Skin of body (tissue), 2 donors: Measurements from ENCODE around the gene CAPRIN2. TPM values are rescaled to one million over a fixed set of nuclear protein-coding genes. Genes with fewer than 3 reads are reported as not detected.

Experiments used
- DNase-seq: peaks from one replicate; lab custom pipeline; 2025; lab: John Stamatoyannopoulos, UW
- total RNA-seq: library from RNA; depleted of rRNA; stranded (reverse); fragments of >200 nt; gene quantifications from one replicate; pipeline ENCODE4 v1.2.3, GENCODE V29; 2014

Gene CAPRIN2
- total RNA-seq, 1 donor from 2014 or later = 22.1 TPM

GRCh38 chr12:30761730-30762129, 7.0 kb upstream of the CAPRIN2 start:
- DNase-seq = no peak

GRCh38 chr12:30757316-30757715, 2.6 kb upstream of the CAPRIN2 start:
- DNase-seq = no peak

- no peak for DNase-seq
These were observed 1.3 kb upstream of the CAPRIN2 start for GRCh38 chr12:30756074-30756473.

- DNase-seq = peak; percentile 29
These were observed 628 bp upstream of the CAPRIN2 start for GRCh38 chr12:30755395-30755762.

GRCh38 chr12:30754383-30754749, 385 bp downstream of the CAPRIN2 start:
- no peak for DNase-seq

GRCh38 chr12:30753751-30754382, 884 bp downstream of the CAPRIN2 start:
- DNase-seq = peak; percentile 1

GRCh38 chr12:30753233-30753632, 1.5 kb downstream of the CAPRIN2 start:
- no peak for DNase-seq

GRCh38 chr12:30752255-30752654, 2.5 kb downstream of the CAPRIN2 start:
- DNase-seq = no peak

- DNase-seq = no peak
These were observed 6.6 kb downstream of the CAPRIN2 start for GRCh38 chr12:30748147-30748546.

- DNase-seq = no peak
These were observed 8.6 kb downstream of the CAPRIN2 start for GRCh38 chr12:30746190-30746589.

- DNase-seq = no peak
These were observed 10.4 kb downstream of the CAPRIN2 start for GRCh38 chr12:30744321-30744720.

GRCh38 chr12:30740274-30740673, 14.5 kb downstream of the CAPRIN2 start:
- no peak for DNase-seq

- no peak for DNase-seq
These were observed 15.7 kb downstream of the CAPRIN2 start for GRCh38 chr12:30739020-30739419.

- no peak for DNase-seq
These were observed 21.7 kb downstream of the CAPRIN2 start for GRCh38 chr12:30732954-30733637.

- DNase-seq = no peak
These were observed 24.7 kb downstream of the CAPRIN2 start for GRCh38 chr12:30730011-30730410.

- DNase-seq = no peak
These were observed 25.2 kb downstream of the CAPRIN2 start for GRCh38 chr12:30729547-30729946.

GRCh38 chr12:30726647-30727046, 28.1 kb downstream of the CAPRIN2 start:
- DNase-seq = no peak

- no peak for DNase-seq
These were observed 29.0 kb downstream of the CAPRIN2 start for GRCh38 chr12:30725739-30726138.

GRCh38 chr12:30719060-30719459, 35.7 kb downstream of the CAPRIN2 start:
- DNase-seq = no peak

GRCh38 chr12:30707613-30708342, 47.0 kb downstream of the CAPRIN2 start:
- DNase-seq = no peak

GRCh38 chr12:30706476-30706875, 48.3 kb downstream of the CAPRIN2 start:
- DNase-seq = no peak

- DNase-seq = no peak
These were observed 53.7 kb downstream of the CAPRIN2 start for GRCh38 chr12:30701056-30701455.
